Calu3 (cell line): ENCODE data around the gene KLK3. TPM values are rescaled to one million over a fixed set of nuclear protein-coding genes. Genes with fewer than 3 reads are reported as not detected.

Experiments
- BruUV-seq: library from RNA; stranded (reverse); fragments of 400-500 nt; replicated peaks from 2 replicates; lab custom pipeline; 2021; lab: Mats Ljungman, UMichigan
- CTCF ChIA-PET: fragments of 300-600 bp; sonication (Branson Sonifier 250); formaldehyde crosslinking; loops from one replicate; lab custom pipeline; 2022; ENCODE audit warnings: antibody characterized with exemption; lab: Charles Lee
- DNase-seq: peaks from one replicate; pipeline ENCODE4 v3.0.0; 2022
- H3K27ac Mint-ChIP-seq: one replicate; pipeline ENCODE4 v1.8.0; 2022; ENCODE audit warnings: mixed read lengths; ENCODE audit not compliant: unreplicated experiment
- H3K27me3 Mint-ChIP-seq: one replicate; pipeline ENCODE4 v1.8.0; 2022; ENCODE audit warnings: mixed read lengths; ENCODE audit not compliant: unreplicated experiment
- H3K36me3 Mint-ChIP-seq: one replicate; pipeline ENCODE4 v1.8.0; 2022; ENCODE audit warnings: mild to moderate bottlenecking, moderate library complexity, mixed read lengths; ENCODE audit not compliant: insufficient read depth, unreplicated experiment
- H3K4me1 Mint-ChIP-seq: one replicate; pipeline ENCODE4 v1.8.0; 2022; ENCODE audit warnings: mild to moderate bottlenecking, low read depth, mixed read lengths; ENCODE audit not compliant: unreplicated experiment
- H3K4me3 Mint-ChIP-seq: one replicate; pipeline ENCODE4 v1.8.0; 2022; ENCODE audit warnings: mild to moderate bottlenecking, low read depth, moderate library complexity, mixed read lengths; ENCODE audit not compliant: unreplicated experiment
- H3K9me3 Mint-ChIP-seq: one replicate; pipeline ENCODE4 v1.8.0; 2022; ENCODE audit warnings: low read depth, mixed read lengths; ENCODE audit not compliant: unreplicated experiment
- CTCF ChIP-seq: fragments of 200-600 bp; IDR thresholded peaks from one replicate; pipeline ENCODE4 v1.8.0; 2022; ENCODE audit warnings: antibody characterized with exemption; ENCODE audit not compliant: unreplicated experiment
- intact Hi-C: fragments of 100-400 bp; cut with micrococcal nuclease; formaldehyde crosslinking; loops from one replicate; pipeline ENCODE4 v1.10.0; 2022; ENCODE audit not compliant: unreplicated experiment
- total RNA-seq: library from RNA; stranded (reverse); gene quantifications from 2 replicates; pipeline ENCODE4 v1.2.3, GENCODE V29; 2022

KLK3 gene
- total RNA-seq, 1 experiment from 2014 or later: not detected

DNA sequence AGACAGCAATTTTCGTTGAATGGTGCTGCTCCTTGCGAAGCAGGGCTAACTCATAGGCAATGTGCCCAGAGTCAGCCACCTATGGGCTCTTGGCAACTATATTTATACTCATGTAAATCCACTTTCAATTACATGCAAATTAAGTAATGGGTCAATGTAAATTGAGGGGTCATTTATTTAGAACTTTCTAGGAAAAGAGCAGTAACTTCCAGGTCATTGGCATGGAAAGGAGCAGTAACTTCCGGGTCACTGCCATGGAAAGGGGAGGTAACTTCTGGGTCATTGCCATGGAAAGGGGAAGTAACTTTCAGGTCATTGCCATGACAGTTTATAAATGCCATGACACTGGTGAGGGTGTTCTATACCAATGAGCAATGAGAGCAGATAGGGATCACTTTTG lies 44.9 kb downstream of the KLK3 start:
- Mint-ChIP-seq H3K27ac (no peak overlapping the region), H3K36me3 (peaks cover 8% of the 10 kb centered on the region)
- CTCF ChIA-PET: no interaction called here

GRCh38 chr19:50902640-50903039 lies 47.9 kb downstream of the KLK3 start:
- no peak overlapping the region for H3K4me3 Mint-ChIP-seq
- H3K4me1 Mint-ChIP-seq: peaks cover 4% of the 10 kb centered on the region
- peaks cover 17% of the 10 kb centered on the region for H3K27me3 Mint-ChIP-seq
- TF ChIP-seq CTCF: no peak
- no peaks in the 10 kb centered on the region for H3K9me3 Mint-ChIP-seq
- CTCF ChIA-PET: no interaction called here
- no peaks in the 10 kb centered on the region for H3K36me3 Mint-ChIP-seq
- no TSS peak for BruUV-seq
- DNase-seq: no peak
- intact Hi-C loops: no loop called here
- no peak overlapping the region for H3K27ac Mint-ChIP-seq

More for the DNA sequence above, 44.9 kb downstream of the KLK3 start:
- no peak overlapping the region for H3K4me3 Mint-ChIP-seq
- no peak for TF ChIP-seq CTCF
- intact Hi-C loops: no loop called here
- no peaks in the 10 kb centered on the region for H3K9me3 Mint-ChIP-seq
- peaks cover 21% of the 10 kb centered on the region for H3K4me1 Mint-ChIP-seq
- no TSS peak for BruUV-seq
- no peak for DNase-seq
- peaks cover 35% of the 10 kb centered on the region for H3K27me3 Mint-ChIP-seq

- Mint-ChIP-seq H3K27ac (no peak overlapping the region), H3K9me3 (no peaks in the 10 kb centered on the region), H3K36me3 (no peaks in the 10 kb centered on the region), H3K27me3 (no peaks in the 10 kb centered on the region), H3K4me3 (no peak overlapping the region), H3K4me1 (no peaks in the 10 kb centered on the region)
- BruUV-seq: no TSS peak
- DNase-seq: peak; percentile 74
- CTCF ChIA-PET: no interaction called here
- intact Hi-C loops: loop anchor here (5.0 kb wide), 1 partner anchor 191 kb away; no protein-coding TSS in a partner anchor
- peak; percentile 60 for TF ChIP-seq CTCF
Observed at GRCh38 chr19:50906217-50906616, 51.5 kb downstream of the KLK3 start.

DNA sequence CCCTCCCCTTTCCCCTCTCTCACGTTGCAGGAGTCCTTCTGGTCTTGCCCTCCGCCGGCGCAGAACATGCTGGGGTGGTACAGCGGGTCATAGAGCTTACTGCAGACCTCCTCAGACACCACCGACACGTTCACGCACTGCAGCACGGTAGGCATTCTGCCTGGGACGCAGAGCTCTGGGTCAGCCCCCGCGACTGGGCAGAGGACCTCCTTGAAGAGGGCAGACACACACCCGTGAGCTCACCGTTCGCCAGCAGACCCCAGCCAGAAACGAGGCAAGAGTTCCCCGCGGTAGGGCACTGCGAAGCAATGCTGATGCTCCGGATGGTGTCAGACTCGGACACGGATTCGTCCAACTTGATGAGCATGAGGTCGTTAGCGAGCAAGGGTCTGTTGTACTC lies 53.6 kb downstream of the KLK3 start:
- H3K4me3 Mint-ChIP-seq: no peak overlapping the region
- H3K4me1 Mint-ChIP-seq: no peaks in the 10 kb centered on the region
- no TSS peak for BruUV-seq
- no peaks in the 10 kb centered on the region for H3K27me3 Mint-ChIP-seq
- no peaks in the 10 kb centered on the region for H3K36me3 Mint-ChIP-seq
- CTCF ChIA-PET: interaction anchor here (1.6 kb wide), 1 partner anchor 14 kb away, joined by 6 read pairs; no protein-coding TSS in a partner anchor
- no peaks in the 10 kb centered on the region for H3K9me3 Mint-ChIP-seq
- TF ChIP-seq CTCF: no peak
- intact Hi-C loops: loop anchor here (5.0 kb wide), 1 partner anchor 189 kb away; no protein-coding TSS in a partner anchor
- no peak for DNase-seq
- H3K27ac Mint-ChIP-seq: no peak overlapping the region
